Measurements from ENCODE around the gene TTN.

DNA sequence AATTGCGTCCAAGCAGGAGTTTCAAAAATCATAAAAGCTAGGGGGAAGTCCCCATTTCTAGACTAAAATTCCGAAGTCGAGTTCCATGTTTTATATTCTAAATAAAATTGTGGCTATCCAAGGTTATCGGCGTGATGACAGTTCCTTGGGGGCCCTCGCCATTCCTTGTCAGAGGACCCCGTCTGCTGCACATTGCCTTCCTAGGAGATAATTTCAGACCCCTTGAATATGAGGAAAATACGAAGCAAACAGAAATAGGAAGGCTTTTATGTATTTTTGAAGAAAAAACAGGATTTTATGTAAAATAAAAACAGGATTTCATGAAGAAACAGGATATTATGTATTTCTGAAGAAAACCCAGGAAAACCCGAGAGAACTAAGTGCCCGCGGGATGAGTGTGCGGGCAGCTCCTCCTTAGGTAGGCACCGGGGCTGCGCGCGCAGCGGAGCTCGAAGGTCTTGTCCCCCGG, 327.4 kb downstream of the TTN start:
- TF ChIP-seq, protein P1, sequence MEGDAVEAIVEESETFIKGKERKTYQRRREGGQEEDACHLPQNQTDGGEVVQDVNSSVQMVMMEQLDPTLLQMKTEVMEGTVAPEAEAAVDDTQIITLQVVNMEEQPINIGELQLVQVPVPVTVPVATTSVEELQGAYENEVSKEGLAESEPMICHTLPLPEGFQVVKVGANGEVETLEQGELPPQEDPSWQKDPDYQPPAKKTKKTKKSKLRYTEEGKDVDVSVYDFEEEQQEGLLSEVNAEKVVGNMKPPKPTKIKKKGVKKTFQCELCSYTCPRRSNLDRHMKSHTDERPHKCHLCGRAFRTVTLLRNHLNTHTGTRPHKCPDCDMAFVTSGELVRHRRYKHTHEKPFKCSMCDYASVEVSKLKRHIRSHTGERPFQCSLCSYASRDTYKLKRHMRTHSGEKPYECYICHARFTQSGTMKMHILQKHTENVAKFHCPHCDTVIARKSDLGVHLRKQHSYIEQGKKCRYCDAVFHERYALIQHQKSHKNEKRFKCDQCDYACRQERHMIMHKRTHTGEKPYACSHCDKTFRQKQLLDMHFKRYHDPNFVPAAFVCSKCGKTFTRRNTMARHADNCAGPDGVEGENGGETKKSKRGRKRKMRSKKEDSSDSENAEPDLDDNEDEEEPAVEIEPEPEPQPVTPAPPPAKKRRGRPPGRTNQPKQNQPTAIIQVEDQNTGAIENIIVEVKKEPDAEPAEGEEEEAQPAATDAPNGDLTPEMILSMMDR (IDR thresholded peaks at IDR 0.05; ENCODE audit: insufficient read depth, low read depth, low read length) = no peak
- no peak for TF ChIP-seq EZH2 (IDR thresholded peaks at IDR 0.05; ENCODE audit: insufficient read depth, low read length)
